ENCODE results near the gene C12orf57.
A peak's percentile ranks its signal among the peaks of the same experiment; 100 is the strongest.

C12orf57 gene

DNA sequence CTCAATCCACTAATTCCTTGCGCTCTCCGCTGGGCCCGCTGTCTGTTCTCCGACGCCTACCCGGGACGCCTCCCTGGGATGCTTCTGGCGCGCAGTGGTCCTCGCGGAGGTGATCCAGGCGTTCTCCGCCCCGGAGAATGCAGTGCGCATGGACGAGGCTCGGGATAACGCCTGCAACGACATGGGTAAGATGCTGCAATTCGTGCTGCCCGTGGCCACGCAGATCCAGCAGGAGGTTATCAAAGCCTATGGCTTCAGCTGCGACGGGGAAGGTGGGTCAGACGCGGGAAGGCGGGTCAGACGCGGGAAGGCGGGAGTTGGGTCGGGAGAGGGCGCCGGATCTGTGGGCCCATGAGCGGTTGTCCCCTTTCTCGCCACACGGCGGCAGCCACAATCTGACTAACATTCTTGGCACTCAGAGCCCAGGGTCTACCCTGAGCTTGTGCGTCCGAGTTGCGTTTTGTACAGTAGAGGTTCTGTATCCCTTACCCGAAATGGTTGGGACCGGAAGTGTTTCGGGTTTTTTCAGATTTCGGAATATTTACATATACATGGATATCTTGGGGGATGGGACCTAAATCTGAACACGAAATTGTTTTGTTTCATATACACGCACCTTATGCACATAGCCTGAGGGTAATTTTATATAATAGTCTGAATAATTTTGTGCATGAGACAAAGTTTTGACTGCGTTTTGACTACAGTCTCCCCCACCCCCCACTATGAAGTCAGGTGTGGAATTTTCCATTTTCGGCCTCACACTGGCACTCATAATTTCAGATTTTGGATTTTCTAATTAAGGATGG is 762 bp downstream of the C12orf57 start:
- H3K4me3 ChIP-seq (ENCODE audit: low read depth, low read length), result peak overlapping the region; percentile 70
- in situ Hi-C loops (cut with HindIII; ENCODE audit: low sequenced_read_pairs), result no loop called here
- peak; percentile 90 for DNase-seq (ENCODE audit: low read depth, low spot score)
- TF ChIP-seq, protein P1, sequence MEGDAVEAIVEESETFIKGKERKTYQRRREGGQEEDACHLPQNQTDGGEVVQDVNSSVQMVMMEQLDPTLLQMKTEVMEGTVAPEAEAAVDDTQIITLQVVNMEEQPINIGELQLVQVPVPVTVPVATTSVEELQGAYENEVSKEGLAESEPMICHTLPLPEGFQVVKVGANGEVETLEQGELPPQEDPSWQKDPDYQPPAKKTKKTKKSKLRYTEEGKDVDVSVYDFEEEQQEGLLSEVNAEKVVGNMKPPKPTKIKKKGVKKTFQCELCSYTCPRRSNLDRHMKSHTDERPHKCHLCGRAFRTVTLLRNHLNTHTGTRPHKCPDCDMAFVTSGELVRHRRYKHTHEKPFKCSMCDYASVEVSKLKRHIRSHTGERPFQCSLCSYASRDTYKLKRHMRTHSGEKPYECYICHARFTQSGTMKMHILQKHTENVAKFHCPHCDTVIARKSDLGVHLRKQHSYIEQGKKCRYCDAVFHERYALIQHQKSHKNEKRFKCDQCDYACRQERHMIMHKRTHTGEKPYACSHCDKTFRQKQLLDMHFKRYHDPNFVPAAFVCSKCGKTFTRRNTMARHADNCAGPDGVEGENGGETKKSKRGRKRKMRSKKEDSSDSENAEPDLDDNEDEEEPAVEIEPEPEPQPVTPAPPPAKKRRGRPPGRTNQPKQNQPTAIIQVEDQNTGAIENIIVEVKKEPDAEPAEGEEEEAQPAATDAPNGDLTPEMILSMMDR (IDR thresholded peaks at IDR 0.05; ENCODE audit: low read depth, low read length), result peak; percentile 85

DNA sequence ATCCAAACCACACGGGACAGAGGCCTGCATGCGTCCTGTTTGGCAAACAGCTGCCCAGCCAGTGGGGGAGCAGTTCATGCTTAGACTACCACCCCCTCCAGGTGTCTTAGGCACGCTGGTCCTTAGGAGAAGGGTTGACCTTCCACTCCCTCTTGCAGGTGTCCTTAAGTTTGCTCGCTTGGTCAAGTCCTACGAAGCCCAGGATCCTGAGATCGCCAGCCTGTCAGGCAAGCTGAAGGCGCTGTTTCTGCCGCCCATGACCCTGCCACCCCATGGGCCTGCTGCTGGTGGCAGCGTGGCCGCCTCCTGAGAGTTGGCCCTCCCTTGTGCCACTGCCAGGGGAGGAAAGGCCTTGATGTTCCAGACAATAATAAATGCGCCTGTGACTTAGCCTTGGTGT is 1.8 kb downstream of the C12orf57 start:
- DNase-seq (ENCODE audit: low read depth, low spot score), result no peak
- TF ChIP-seq, protein P1 (IDR thresholded peaks at IDR 0.05; ENCODE audit: low read depth, low read length), result no peak
- no peak overlapping the region for H3K4me3 ChIP-seq (ENCODE audit: low read depth, low read length)
- in situ Hi-C loops (cut with HindIII; ENCODE audit: low sequenced_read_pairs), result no loop called here

DNA sequence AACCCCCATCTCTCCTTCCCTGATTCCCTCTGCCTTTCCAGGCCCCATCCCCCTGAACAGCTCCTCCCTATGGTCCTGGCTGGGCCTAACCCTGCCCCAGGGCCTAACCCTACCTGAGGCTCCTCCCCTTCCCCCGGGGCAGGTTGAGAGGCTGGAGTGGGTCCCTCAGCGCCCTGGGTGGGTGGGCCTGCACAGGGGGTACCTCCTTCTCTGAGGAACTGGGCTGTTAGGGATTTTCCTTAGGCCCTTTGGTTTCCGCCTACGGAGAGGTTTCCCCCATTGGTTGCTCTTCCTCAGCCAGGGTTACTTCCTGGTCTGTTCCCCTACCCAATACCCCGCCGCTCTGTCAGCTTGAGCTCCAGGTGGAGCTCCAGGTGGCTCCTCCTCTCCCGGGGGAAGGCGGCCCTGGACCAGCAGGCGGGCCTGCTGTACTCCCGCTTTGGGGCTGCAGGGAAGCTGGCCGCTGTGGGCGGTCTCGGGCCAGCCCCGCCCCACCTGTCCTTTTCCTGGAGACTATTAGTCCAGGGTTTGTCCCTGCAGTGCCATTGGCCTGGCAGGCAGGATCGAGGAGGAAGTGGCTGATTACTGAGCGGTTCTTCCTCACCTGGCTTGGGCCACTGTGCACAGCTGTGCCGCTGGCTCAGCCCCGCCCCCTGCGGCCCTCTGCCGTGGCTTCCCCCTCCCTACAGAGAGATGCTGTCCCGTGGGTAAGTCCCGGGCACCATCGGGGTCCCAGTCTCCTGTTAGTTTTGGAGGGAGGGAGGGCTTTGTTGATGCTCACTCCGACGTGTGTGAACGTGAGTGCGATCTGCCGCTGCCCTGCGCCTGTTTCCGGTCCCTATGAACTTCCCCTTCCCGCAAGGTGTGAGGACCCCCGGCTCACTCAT is 2.5 kb downstream of the C12orf57 start:
- TF ChIP-seq, protein P1 (IDR thresholded peaks at IDR 0.05; ENCODE audit: low read depth, low read length), result no peak
- in situ Hi-C loops (cut with HindIII; ENCODE audit: low sequenced_read_pairs), result no loop called here
- H3K4me3 ChIP-seq (ENCODE audit: low read depth, low read length), result no peak overlapping the region
- DNase-seq (ENCODE audit: low read depth, low spot score), result no peak

DNA sequence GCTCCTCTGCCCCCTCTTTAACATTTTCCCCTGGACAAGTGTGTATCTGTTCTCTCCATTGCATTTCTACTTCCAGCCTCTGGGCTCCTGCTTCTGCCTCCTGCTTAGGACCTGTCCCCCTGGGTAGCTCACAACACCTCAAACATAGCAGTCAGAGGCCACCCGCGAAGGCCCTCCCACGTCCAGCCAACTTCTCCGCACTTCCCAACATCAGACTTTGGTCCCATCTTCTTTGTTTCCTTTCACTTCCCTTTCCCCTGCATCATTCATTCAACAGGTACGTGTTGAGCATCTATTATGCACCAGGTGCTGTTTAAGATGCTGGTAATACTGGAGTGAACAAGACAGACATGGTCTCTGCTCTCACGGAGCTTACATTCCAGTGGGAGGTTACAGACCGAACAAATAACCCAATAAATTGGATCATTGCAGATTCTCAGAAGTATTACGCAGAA is 3.1 kb downstream of the C12orf57 start:
- H3K4me3 ChIP-seq (ENCODE audit: low read depth, low read length), result no peak overlapping the region
- in situ Hi-C loops (cut with HindIII; ENCODE audit: low sequenced_read_pairs), result no loop called here

DNA sequence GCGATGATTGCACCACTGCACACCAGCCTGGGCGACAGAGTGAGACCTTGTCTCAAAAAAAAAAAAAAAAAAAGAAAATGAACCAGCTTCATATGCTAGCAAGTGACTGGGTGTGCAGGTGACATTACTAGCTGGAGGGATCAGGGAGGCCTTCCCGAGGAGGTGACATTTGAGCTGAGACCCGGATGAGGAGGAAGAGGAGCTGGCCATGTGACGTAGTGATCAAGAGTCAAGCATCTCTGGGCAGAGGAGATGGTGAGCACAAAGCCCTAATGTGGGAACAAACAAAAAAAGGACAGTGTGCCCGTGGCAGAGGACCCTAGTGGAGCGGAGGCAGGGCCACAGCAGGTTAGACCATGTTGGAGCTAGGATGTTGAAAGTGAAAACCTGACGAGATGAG is 3.8 kb downstream of the C12orf57 start:
- TF ChIP-seq, protein P1 (IDR thresholded peaks at IDR 0.05; ENCODE audit: low read depth, low read length), result no peak
- no peak for DNase-seq (ENCODE audit: low read depth, low spot score)
- in situ Hi-C loops (cut with HindIII; ENCODE audit: low sequenced_read_pairs), result no loop called here
- no peak overlapping the region for H3K4me3 ChIP-seq (ENCODE audit: low read depth, low read length)

More for the DNA sequence above, 3.1 kb downstream of the C12orf57 start:
- TF ChIP-seq, protein P1 (IDR thresholded peaks at IDR 0.05; ENCODE audit: low read depth, low read length), result no peak
- DNase-seq (ENCODE audit: low read depth, low spot score), result no peak

DNA sequence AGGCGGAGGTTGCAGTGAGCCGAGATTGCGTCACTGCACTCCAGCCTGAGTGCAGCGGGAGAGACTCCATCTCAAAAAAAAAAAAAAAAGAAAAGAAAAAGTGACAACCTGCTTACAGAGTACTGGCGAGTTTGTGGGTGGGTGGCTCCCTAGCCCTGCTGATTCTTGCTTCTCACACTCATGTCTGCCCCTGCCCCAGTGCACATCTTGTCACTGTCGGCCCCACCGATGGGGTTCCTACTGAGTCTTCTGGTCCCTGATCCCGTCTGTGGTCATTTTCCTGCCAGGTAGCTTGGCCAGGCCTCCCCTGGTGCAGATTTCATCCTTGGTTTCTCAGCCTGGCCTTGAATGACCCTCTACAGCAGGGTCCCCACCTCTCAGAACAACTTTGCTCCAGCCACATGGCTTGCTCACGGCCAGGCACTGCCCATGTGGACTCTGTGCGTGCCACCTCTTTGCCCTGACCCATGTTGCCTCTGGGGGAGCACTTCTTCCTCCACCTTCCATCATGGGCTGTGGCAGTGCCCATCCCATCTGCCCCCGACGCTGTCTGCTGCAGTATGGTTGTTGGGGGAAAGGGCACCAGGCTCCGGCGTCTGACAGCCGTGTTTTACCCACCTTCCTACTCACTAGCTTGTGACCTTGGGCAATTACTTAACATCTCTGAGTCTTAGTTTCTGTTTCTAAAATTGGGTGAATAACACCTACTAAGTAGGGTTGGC is 5.2 kb downstream of the C12orf57 start:
- in situ Hi-C loops (cut with HindIII; ENCODE audit: low sequenced_read_pairs), result no loop called here
- DNase-seq (ENCODE audit: low read depth, low spot score), result no peak
- H3K4me3 ChIP-seq (ENCODE audit: low read depth, low read length), result no peak overlapping the region
- TF ChIP-seq, protein P1 (IDR thresholded peaks at IDR 0.05; ENCODE audit: low read depth, low read length), result no peak

All from astrocyte of the spinal cord (primary cell).